Activated T-helper 9 cell treated with anti-CD3 and anti-CD28 coated beads, Interleukin-2, amount 50 U/mL, for 16 hours (primary cell): ENCODE measurements around the gene NME1.

Experiments used
- DNase-seq: peaks from one replicate; pipeline ENCODE4 v3.0.0-alpha.2; 2020; ENCODE audit warnings: low read depth

The NME1 gene

DNA sequence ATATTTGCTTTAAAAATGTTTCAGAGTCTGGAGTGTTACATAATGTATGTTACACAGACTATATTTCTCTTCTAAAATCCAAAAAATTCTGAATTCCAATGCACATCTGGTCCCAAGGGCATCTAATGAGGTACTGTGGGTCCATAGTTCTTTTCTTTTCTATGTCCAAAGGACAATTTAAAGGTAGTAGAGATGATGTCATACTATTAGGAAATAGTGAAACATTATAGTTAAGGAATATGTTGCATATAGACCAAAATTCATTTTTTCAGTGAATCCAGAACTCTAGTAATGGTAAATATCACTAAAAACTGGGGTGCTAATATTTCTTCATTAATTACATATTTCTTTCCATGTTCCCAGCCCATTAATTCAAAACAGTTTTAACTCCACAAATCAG is 35.8 kb downstream of the NME1 start:
- DNase-seq: no peak

- no peak for DNase-seq
These were observed 36.3 kb downstream of the NME1 start for GRCh38 chr17:51189628-51190027.

- no peak for DNase-seq
These were observed 38.5 kb downstream of the NME1 start for GRCh38 chr17:51191895-51192294.

DNA sequence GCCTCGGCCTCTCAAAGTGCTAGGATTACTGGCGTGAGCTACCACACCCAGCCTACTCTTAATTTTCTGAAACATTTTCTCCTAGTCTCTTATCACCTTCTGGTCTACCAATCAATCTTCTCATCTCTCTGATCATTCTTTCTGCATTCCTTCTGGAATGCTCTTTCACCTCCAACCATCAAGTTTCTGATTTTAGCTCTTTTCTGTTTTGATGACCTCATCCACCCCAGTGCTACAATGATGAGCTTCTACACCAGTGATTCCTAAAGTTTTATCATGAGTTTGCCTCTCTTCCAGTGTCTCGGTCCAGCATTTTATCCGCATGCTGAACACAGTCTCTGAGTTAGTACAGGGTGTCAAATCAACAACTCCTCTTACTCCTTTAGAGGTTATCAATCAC is 44.4 kb downstream of the NME1 start:
- no peak for DNase-seq

DNA sequence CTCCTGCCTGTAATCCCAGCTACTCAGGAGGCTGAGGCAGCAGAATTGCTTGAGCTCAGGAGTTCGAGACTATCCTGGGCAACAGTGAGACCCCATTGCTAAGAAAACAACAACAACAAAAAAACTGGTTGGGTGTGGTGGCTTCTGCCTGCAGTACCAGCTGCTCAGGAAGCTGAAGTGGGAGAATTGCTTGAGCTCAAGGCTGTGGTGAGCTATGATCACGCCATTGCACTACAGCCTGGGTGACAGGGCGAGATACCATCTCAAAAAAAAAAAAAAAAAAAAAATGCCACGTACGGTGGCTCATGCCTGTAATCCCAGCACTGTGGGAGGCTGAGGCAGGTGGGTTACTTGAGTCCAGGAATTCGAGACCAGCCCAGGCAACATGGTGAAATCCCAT is 46.9 kb downstream of the NME1 start:
- DNase-seq: no peak

GRCh38 chr17:51200846-51201245 is 47.5 kb downstream of the NME1 start:
- no peak for DNase-seq

GRCh38 chr17:51203838-51204237 is 50.5 kb downstream of the NME1 start:
- no peak for DNase-seq
